Karpas-422 (cell line): ENCODE measurements around the gene PRKN. TPM values are rescaled to one million over a fixed set of nuclear protein-coding genes. Genes with fewer than 3 reads are reported as not detected.

ENCODE experiments used
- DNase-seq: peaks from one replicate; pipeline ENCODE4 v3.0.0-alpha.2; 2015
- H2AFZ ChIP-seq: fragments of 200-600 bp; sonication (generic); 2 replicates; pipeline ENCODE4 v1.6.1; 2014; ENCODE audit warnings: antibody characterized with exemption, low read length, mixed read lengths
- H3K27ac ChIP-seq: fragments of 200-600 bp; sonication (generic); 2 replicates; pipeline ENCODE4 v1.5.1; 2014; ENCODE audit warnings: mild to moderate bottlenecking, low read length, moderate library complexity
- H3K27me3 ChIP-seq: fragments of 200-600 bp; sonication (generic); 2 replicates; pipeline ENCODE4 v1.6.1; 2014; ENCODE audit warnings: low read length, mixed read lengths
- H3K36me3 ChIP-seq: fragments of 200-600 bp; sonication (generic); 2 replicates; pipeline ENCODE4 v1.6.1; 2014; ENCODE audit warnings: low read length, mixed read lengths; ENCODE audit not compliant: insufficient read depth
- H3K4me1 ChIP-seq: fragments of 200-600 bp; sonication (generic); 2 replicates; pipeline ENCODE4 v1.6.1; 2014; ENCODE audit warnings: mild to moderate bottlenecking, low read length, mixed read lengths
- H3K4me2 ChIP-seq: fragments of 200-600 bp; sonication (generic); 2 replicates; pipeline ENCODE4 v1.6.1; 2014; ENCODE audit warnings: low read length, low read depth, mild to moderate bottlenecking; ENCODE audit not compliant: poor library complexity, severe bottlenecking
- H3K4me3 ChIP-seq: fragments of 200-600 bp; sonication (generic); 2 replicates; pipeline ENCODE4 v1.5.1; 2014; ENCODE audit warnings: mild to moderate bottlenecking, antibody characterized with exemption, low read length, mixed read lengths
- H3K79me2 ChIP-seq: fragments of 200-600 bp; sonication (generic); 2 replicates; pipeline ENCODE4 v1.6.1; 2014; ENCODE audit warnings: mild to moderate bottlenecking, low read length, mixed read lengths
- H3K9ac ChIP-seq: fragments of 200-600 bp; sonication (generic); 2 replicates; pipeline ENCODE4 v1.6.0; 2014; ENCODE audit warnings: low read length
- H3K9me2 ChIP-seq: fragments of 200-600 bp; sonication (generic), shearing (Covaris generic); replicated peaks from 2 replicates; pipeline ENCODE4 v1.6.0; 2014; ENCODE audit warnings: mild to moderate bottlenecking, low read length, moderate library complexity; ENCODE audit not compliant: insufficient read depth
- H3K9me3 ChIP-seq: fragments of 300-700, 200-600 bp; sonication (generic); 2 replicates; pipeline ENCODE4 v1.6.1; 2014; ENCODE audit warnings: low read length, mixed read lengths
- H4K20me1 ChIP-seq: fragments of 200-600 bp; sonication (generic); 2 replicates; pipeline ENCODE4 v1.6.1; 2014; ENCODE audit warnings: mild to moderate bottlenecking, antibody characterized with exemption, low read length, low read depth; ENCODE audit not compliant: insufficient read depth
- total RNA-seq: library from RNA; depleted of rRNA; stranded (reverse); fragments of >200 nt; shearing (Covaris generic); gene quantifications from 2 replicates; pipeline ENCODE4 v1.2.3, GENCODE V29; 2014; ENCODE audit warnings: low replicate concordance

Gene PRKN
- total RNA-seq, 1 experiment from 2014 or later: not detected

DNA sequence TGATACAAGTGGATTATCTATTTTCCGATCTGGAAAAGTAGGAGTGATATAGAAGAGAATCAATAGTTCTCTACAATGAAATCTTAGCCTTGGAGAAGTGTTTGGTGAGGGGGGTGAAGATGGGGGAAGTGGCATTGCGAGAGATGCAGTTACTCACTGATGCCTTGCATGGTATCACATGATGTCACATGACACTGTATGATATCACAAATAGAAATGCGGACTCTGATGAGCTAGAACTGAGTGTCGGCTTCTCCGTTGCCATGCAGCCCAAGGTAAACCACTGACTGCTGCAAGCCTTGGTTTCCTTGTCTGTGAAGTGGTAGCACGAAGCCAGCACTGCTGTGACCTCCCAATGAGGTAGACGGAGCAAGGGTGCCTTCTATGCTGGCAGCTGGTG lies 1050.4 kb downstream of the PRKN start:
- H2AFZ ChIP-seq: no peak overlapping the region
- H3K79me2 ChIP-seq: no peaks in the 10 kb centered on the region
- no peak overlapping the region for H3K9ac ChIP-seq
- no peak overlapping the region for H3K4me3 ChIP-seq
- H3K4me2 ChIP-seq: no peak overlapping the region
- H3K9me3 ChIP-seq: no peaks in the 10 kb centered on the region
- H3K27me3 ChIP-seq: no peaks in the 10 kb centered on the region
- no peaks in the 10 kb centered on the region for H3K36me3 ChIP-seq
- H3K4me1 ChIP-seq: no peaks in the 10 kb centered on the region
- no peaks in the 10 kb centered on the region for H3K9me2 ChIP-seq
- no peak for DNase-seq
- no peak overlapping the region for H3K27ac ChIP-seq
- no peaks in the 10 kb centered on the region for H4K20me1 ChIP-seq

DNA sequence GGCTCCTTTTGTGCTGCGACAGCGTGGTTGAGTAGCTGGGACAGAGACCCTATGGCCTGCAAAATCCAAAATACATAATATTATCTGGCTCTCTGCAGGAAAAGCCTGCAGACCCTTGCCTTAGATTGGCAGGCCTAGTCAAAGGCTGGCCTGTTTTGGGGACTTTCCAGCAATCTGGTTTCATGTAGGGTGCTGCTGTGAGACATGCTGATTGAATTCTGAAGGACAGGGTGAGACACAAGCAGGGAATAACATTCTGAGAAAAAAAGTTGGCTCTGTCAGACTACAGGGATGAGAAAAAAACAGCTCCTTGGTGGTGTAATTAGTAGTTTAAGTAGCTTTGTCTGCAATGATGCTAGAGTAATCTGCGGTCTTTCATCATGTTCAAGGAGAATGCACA lies 1051.0 kb downstream of the PRKN start:
- Histone ChIP-seq H3K27ac (no peak overlapping the region), H3K9me3 (no peaks in the 10 kb centered on the region), H3K9me2 (no peaks in the 10 kb centered on the region), H2AFZ (no peak overlapping the region), H3K36me3 (no peaks in the 10 kb centered on the region), H3K79me2 (no peaks in the 10 kb centered on the region), H3K4me1 (no peaks in the 10 kb centered on the region), H3K9ac (no peak overlapping the region), H4K20me1 (no peaks in the 10 kb centered on the region), H3K4me2 (no peak overlapping the region), H3K4me3 (no peak overlapping the region), H3K27me3 (no peaks in the 10 kb centered on the region)
- DNase-seq: no peak

DNA sequence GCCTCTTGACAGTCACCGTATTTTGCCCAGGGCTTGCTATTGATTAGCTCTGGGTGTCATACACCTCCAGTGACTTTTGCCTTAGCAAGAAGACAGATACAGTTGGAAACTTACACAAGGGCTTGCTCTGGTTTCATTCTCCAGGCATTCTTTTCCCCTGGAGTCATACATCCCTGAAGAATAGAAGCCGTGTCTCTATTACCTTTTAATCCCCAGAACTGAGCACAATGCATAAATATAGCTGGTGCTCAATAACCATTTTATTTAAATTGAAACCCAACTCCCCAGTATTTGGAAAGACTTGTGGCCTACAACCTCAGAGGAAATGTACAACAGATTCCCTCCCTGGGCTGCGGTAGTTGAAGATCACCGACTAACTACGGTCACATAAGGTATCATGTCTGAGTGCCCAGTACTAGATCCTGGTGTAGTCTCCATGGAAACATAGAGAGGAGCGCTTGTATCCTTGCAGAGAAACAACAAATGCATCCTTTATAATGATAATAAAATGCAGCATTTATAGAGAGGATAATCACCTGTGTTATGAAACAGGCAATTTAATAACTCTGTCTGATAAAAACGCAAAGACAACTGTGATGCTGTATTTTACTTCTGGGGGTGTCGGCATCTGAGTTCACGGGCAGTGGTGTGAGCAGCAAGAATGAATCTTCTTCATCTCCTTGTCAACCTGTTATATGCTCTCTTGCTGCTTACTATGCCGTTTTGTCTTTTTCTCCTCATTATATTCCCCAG lies 1052.5 kb downstream of the PRKN start:
- H3K79me2 ChIP-seq: no peaks in the 10 kb centered on the region
- H4K20me1 ChIP-seq: no peaks in the 10 kb centered on the region
- no peak overlapping the region for H3K4me2 ChIP-seq
- H3K27me3 ChIP-seq: no peaks in the 10 kb centered on the region
- H2AFZ ChIP-seq: no peak overlapping the region
- no peak for DNase-seq
- no peaks in the 10 kb centered on the region for H3K36me3 ChIP-seq
- H3K9me3 ChIP-seq: no peaks in the 10 kb centered on the region
- no peak overlapping the region for H3K4me3 ChIP-seq
- no peaks in the 10 kb centered on the region for H3K9me2 ChIP-seq
- H3K4me1 ChIP-seq: no peaks in the 10 kb centered on the region
- no peak overlapping the region for H3K27ac ChIP-seq
- H3K9ac ChIP-seq: no peak overlapping the region

DNA sequence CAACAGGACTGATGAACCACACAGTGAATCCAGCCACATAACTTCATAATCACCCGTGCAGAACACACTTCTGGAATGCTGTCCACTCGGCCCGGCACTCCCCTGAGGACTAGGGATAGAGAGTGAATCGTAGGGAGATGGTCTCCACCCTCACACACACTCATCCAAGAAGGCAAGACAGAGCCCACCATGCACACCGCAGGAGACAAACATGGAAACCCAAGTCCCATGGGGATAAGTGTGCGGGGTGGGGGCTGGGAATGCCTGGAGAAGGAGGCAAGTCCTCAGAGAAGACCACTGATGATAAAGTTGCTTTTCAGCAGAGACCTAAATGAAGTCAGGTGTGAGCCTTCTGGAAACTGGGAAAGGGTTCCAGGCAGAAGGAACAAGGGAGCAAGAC lies 1054.5 kb downstream of the PRKN start:
- Histone ChIP-seq H4K20me1 (no peaks in the 10 kb centered on the region), H2AFZ (no peak overlapping the region), H3K27me3 (no peaks in the 10 kb centered on the region), H3K9ac (no peak overlapping the region), H3K4me3 (no peak overlapping the region), H3K9me3 (no peaks in the 10 kb centered on the region), H3K79me2 (no peaks in the 10 kb centered on the region), H3K4me2 (no peak overlapping the region), H3K9me2 (no peaks in the 10 kb centered on the region), H3K4me1 (no peaks in the 10 kb centered on the region), H3K36me3 (no peaks in the 10 kb centered on the region), H3K27ac (no peak overlapping the region)
- no peak for DNase-seq

DNA sequence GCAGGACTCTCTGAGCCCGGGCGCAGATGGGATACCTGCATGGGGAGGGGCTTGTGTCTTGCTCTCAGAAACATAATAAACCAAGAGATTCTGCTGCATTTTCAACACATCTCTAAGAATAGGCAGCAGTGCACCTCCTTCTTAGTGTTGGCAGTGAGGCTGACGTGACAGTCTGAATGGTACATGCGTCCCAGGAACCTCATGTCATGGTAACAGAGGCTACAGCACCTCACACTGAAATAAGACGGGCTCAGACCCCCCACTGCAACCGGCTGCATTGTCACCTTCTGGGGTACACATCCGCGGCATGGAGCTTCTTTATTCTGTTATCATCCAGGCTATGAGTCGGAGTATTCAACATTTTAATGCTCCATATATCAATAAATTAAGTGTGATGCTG lies 1056.4 kb downstream of the PRKN start:
- H3K9me2 ChIP-seq: no peaks in the 10 kb centered on the region
- H3K9ac ChIP-seq: no peak overlapping the region
- no peak overlapping the region for H2AFZ ChIP-seq
- H3K27me3 ChIP-seq: no peaks in the 10 kb centered on the region
- H3K4me1 ChIP-seq: no peaks in the 10 kb centered on the region
- H3K9me3 ChIP-seq: no peaks in the 10 kb centered on the region
- no peaks in the 10 kb centered on the region for H3K79me2 ChIP-seq
- no peak for DNase-seq
- no peak overlapping the region for H3K27ac ChIP-seq
- H4K20me1 ChIP-seq: no peaks in the 10 kb centered on the region
- H3K4me3 ChIP-seq: no peak overlapping the region
- no peak overlapping the region for H3K4me2 ChIP-seq
- H3K36me3 ChIP-seq: no peaks in the 10 kb centered on the region

DNA sequence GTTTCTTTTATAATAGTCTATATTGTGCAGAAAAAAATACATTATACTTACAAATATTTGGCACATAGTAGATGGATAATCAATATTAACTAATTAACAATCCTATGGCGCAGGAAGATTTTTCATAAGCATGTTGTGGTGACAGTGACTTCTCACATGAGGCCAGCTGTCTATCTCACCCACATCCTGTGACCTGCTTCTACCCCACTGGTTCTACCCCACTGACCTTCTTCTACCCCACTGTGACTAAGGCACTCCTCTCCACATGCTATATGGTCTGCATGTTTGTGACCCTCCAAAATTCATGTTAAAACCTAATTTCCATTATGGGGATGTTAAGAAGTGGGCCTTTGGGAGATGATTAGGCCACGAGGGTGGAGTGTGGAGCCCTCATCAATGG lies 1058.9 kb downstream of the PRKN start:
- no peak overlapping the region for H3K4me3 ChIP-seq
- H3K27me3 ChIP-seq: no peaks in the 10 kb centered on the region
- H3K36me3 ChIP-seq: no peaks in the 10 kb centered on the region
- H3K9me2 ChIP-seq: no peaks in the 10 kb centered on the region
- H4K20me1 ChIP-seq: no peaks in the 10 kb centered on the region
- H3K9me3 ChIP-seq: no peaks in the 10 kb centered on the region
- no peaks in the 10 kb centered on the region for H3K4me1 ChIP-seq
- no peak overlapping the region for H3K4me2 ChIP-seq
- no peak overlapping the region for H2AFZ ChIP-seq
- H3K27ac ChIP-seq: no peak overlapping the region
- H3K9ac ChIP-seq: no peak overlapping the region
- DNase-seq: no peak
- H3K79me2 ChIP-seq: no peaks in the 10 kb centered on the region

DNA sequence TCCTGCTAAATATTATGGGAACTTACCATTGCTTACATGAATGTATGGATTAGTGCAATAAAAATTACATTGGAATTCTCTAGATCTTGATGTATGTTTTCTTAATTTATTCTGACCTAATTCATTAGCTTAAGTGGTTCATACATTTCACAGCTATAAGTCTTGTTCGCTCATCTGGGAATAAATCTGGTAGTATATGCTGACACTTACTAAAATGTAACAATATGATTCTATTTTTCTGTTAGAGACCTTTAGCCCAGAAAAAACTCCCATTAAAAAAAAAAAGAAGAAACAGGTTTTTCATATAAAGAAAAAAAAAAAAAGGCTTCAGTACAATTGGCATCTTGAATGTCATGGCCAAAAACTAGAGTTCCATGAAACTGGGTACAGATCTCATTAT lies 1059.6 kb downstream of the PRKN start:
- H3K9me3 ChIP-seq: no peaks in the 10 kb centered on the region
- no peaks in the 10 kb centered on the region for H4K20me1 ChIP-seq
- no peaks in the 10 kb centered on the region for H3K4me1 ChIP-seq
- H3K27ac ChIP-seq: no peak overlapping the region
- no peaks in the 10 kb centered on the region for H3K36me3 ChIP-seq
- H3K4me3 ChIP-seq: no peak overlapping the region
- H3K4me2 ChIP-seq: no peak overlapping the region
- no peaks in the 10 kb centered on the region for H3K79me2 ChIP-seq
- H2AFZ ChIP-seq: no peak overlapping the region
- no peaks in the 10 kb centered on the region for H3K9me2 ChIP-seq
- no peak for DNase-seq
- H3K27me3 ChIP-seq: no peaks in the 10 kb centered on the region
- H3K9ac ChIP-seq: no peak overlapping the region

DNA sequence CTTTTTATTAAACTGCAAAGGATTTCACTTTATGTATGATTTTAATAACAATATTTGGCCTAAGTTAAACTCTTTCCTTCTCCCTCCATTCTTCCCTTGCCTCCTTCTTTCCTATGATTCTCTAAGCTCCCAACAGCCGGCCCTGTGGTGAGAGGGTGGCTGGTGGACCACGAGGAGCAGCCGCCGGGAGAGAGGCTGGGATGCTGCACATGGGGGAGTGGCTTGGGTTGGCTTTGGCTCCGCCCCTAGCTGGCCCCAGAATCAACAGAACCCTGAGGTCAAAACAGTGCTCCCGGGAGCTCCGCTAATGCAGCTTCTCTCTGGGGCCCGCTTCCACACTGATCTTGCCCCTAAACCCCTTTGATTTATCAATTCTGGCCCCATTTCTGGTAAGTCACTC lies 1063.9 kb downstream of the PRKN start:
- Histone ChIP-seq H3K36me3 (no peaks in the 10 kb centered on the region), H3K9me2 (no peaks in the 10 kb centered on the region), H3K79me2 (no peaks in the 10 kb centered on the region), H4K20me1 (no peaks in the 10 kb centered on the region), H3K4me1 (no peaks in the 10 kb centered on the region), H3K27me3 (no peaks in the 10 kb centered on the region), H3K4me3 (no peak overlapping the region), H3K9ac (no peak overlapping the region), H3K9me3 (no peaks in the 10 kb centered on the region), H3K4me2 (no peak overlapping the region), H3K27ac (no peak overlapping the region), H2AFZ (no peak overlapping the region)
- no peak for DNase-seq
